22Rv1 (cell line): ENCODE data around the gene EIF5B.

Source experiments
- H3K27ac ChIP-seq: fragments of 450-650 bp; 2 replicates; pipeline ENCODE4 v1.5.1; 2017
- ZFX ChIP-seq: fragments of 450-650 bp; IDR thresholded peaks from 2 replicates; pipeline ENCODE4 v1.6.1; 2017; ENCODE audit warnings: antibody characterized with exemption, borderline replicate concordance
- TF ChIP-seq, protein P1 (sequence below): fragments of 450-650 bp; IDR thresholded peaks from 2 replicates; pipeline ENCODE4 v1.5.1; 2017; ENCODE audit warnings: mild to moderate bottlenecking

EIF5B gene

DNA sequence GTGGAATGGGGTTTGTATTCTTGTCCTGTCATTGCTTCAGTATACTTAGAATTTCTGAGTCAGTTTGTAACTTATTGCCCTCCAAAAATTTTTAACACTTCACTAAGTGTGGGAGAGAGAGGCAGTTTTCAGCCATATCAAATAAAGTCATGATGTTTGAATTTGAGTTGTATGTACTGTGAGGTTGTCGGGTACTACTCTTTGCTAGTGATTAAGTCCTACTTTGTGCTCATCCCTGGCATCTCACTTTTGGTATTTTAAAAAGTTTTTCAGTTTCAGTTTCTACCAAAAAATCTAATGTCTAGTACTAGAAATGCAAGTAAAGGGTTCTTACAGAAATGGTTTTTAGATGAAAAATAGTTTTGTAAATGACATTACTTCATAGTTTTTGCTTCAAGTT, 40.7 kb downstream of the EIF5B start:
- no peak for TF ChIP-seq ZFX
- TF ChIP-seq, protein P1, sequence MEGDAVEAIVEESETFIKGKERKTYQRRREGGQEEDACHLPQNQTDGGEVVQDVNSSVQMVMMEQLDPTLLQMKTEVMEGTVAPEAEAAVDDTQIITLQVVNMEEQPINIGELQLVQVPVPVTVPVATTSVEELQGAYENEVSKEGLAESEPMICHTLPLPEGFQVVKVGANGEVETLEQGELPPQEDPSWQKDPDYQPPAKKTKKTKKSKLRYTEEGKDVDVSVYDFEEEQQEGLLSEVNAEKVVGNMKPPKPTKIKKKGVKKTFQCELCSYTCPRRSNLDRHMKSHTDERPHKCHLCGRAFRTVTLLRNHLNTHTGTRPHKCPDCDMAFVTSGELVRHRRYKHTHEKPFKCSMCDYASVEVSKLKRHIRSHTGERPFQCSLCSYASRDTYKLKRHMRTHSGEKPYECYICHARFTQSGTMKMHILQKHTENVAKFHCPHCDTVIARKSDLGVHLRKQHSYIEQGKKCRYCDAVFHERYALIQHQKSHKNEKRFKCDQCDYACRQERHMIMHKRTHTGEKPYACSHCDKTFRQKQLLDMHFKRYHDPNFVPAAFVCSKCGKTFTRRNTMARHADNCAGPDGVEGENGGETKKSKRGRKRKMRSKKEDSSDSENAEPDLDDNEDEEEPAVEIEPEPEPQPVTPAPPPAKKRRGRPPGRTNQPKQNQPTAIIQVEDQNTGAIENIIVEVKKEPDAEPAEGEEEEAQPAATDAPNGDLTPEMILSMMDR, result no peak
- no peak overlapping the region for H3K27ac ChIP-seq

DNA sequence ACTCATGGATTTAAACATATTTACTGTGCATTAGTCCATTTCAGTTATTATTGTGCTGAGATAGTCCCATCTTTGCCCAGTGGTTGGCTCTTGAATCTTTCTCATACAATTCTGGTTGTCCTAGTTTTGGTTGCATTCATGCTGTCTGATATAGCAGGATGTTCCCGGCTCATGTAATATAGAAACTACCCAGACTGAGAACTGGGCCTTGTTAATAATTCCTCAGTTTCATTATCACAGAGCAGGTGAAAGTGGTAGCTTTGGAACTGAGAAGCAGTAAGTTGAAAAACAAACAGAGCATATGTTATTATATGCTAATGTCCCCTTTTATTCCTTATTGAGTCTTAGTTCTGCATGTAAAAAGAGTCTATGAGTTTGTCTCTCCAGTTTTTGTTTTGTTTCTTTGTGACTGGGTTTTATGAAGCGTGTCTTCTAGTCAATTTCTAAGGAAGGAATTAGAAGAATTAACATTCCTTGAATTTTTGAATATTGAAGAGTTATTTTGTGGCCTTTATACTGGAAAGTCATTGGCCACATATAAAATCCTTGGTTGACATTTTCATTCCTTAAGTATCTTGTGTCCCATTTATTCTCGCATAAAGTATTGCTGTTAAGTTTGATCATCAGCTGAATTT, 43.3 kb downstream of the EIF5B start:
- H3K27ac ChIP-seq, result no peak overlapping the region
- TF ChIP-seq, protein P1, result no peak
- no peak for TF ChIP-seq ZFX

DNA sequence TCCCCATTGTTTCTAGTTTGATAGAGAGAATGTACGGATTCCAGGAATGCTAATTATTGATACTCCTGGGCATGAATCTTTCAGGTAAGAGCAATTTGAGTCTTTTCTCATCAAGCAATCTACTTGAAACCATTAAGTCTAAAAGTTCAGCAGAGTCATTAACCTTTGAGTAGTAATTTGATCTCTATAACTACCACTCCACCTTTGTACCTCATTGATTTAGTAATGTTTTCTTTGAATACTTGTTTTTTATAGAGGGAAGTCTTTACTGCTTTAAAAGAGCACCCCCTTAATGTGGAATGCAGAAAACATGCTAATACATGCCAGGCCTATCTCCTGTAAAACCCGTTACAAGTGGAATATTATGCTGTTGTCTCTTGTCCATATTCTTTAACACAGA, 45.0 kb downstream of the EIF5B start:
- no peak overlapping the region for H3K27ac ChIP-seq
- TF ChIP-seq ZFX, result no peak
- TF ChIP-seq, protein P1, result no peak

DNA sequence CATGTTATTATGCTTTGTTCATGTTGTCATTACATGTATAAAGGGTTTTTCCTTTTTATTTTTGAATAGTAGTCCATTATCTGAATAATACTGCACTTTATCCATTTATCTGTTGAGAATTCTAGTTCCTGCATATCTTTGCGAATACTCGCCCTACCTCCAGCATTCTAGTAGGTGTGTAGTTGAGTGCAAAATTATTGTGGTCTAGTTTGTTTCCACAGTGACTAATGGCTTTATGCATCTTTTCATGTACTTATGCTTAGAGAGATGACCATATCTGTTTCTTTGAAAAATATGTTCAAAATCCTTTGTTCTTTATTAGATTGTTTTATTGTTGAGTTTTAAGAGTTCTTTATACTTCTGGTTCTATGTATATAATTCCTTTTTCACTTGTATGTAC, 48.8 kb downstream of the EIF5B start:
- TF ChIP-seq, protein P1, result no peak
- TF ChIP-seq ZFX, result no peak
- no peak overlapping the region for H3K27ac ChIP-seq

DNA sequence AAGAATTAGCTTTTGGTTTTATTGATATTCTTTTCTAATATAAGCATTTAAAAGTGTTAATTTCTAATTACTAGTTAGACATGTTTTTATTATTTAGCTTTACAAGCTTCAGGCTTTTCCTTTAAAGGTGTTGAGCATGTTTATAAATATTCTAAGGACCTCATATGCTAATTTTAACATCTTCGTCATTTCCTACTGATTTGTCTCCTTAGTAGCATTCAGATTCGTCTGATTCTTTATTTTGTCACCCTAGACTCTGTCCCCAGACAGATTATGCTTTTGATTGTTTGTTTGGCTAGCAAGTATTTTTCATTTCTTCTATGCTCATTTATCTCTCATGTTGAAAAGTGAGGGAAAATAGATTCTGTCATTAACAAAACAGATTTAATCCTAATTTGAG, 51.7 kb downstream of the EIF5B start:
- TF ChIP-seq, protein P1, result no peak
- no peak overlapping the region for H3K27ac ChIP-seq

DNA sequence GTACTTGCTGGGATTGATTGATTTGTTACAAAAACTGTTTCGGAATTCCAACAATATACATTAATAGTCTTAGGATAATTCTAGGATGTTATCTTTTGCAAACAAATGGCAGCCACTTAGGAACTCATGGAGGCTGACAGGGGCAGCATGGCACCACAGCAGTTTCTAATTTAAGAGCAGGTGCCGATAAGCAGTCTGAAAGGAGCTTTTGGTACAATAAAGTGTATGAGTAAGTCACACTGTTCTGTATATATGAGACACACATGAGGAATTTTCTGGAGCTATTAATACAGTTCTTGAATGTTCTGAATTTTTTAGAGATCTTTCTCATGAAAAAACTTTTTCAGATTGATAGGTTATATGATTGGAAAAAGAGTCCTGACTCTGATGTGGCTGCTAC, 52.2 kb downstream of the EIF5B start:
- TF ChIP-seq, protein P1, result no peak
- no peak for TF ChIP-seq ZFX
- no peak overlapping the region for H3K27ac ChIP-seq

DNA sequence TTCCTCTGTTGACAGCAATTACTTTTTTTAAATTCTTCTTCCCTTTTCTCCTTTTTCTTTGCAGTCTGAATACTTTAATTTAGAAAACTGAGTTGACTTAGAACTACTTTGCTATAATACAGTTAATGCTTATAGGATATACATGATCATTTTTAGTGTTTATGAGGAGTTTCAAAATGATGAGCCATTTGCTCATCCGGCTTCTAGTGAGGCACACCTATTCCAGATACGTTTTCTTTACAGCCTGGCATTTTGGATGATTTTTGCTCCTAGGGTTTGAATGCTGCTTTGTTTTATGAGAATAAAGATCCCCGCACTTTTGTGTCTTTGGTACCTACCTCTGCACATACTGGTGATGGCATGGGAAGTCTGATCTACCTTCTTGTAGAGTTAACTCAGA, 52.8 kb downstream of the EIF5B start:
- TF ChIP-seq, protein P1, result no peak
- TF ChIP-seq ZFX, result no peak
- H3K27ac ChIP-seq, result no peak overlapping the region
